Thyroid gland (tissue), 4 donors: ENCODE results near the gene HBE1.

Source experiments
- CTCF ChIP-seq, 6 experiments: fragments of 200-600 bp in 3 of 6; fragments of 450-650 bp in 3 of 6; sonication (generic) in 3 of 6; IDR thresholded peaks; one replicate each; pipeline ENCODE4 v1.5.1; 2016 to 2019; ENCODE audit warnings: antibody characterized with exemption in 6 of 6, mild to moderate bottlenecking in 2 of 6, inconsistent platforms in 1 of 6, moderate library complexity in 1 of 6
- POLR2A ChIP-seq, 2 donors: fragments of 450-650 bp; IDR thresholded peaks; one replicate each; pipeline ENCODE4 v1.6.1; 2017; ENCODE audit warnings: antibody characterized with exemption in 2 of 2, mild to moderate bottlenecking in 2 of 2, moderate library complexity in 1 of 2

- TF ChIP-seq POLR2A (IDR thresholded peaks at IDR 0.05) (no peak), CTCF (IDR thresholded peaks at IDR 0.05) (no peak)
Measured at GRCh38 chr11:5252919-5253265, 16.9 kb downstream of the HBE1 start.
